Pulmonary artery endothelial cell (primary cell): ENCODE results near the gene TARBP1. TPM values are rescaled to one million over a fixed set of nuclear protein-coding genes. Genes with fewer than 3 reads are reported as not detected.
"Not testable (repeated sequence)": the region's sequence is repeated elsewhere in the genome, so short reads cannot be mapped to it uniquely, and the experiment has no call there.

Experiments used
- DNase-seq: peaks from one replicate; pipeline ENCODE4 v3.0.0-alpha.2; 2011; ENCODE audit warnings: low read depth, low spot score
- total RNA-seq: library from RNA; depleted of rRNA; stranded (reverse); fragments of >200 nt; gene quantifications from 2 replicates; pipeline ENCODE4 v1.2.3, GENCODE V29; 2014

TARBP1 gene
- total RNA-seq, 1 donor from 2014 or later: 25.1 TPM

- no peak for DNase-seq
These were observed 28.1 kb upstream of the TARBP1 start for GRCh38 chr1:234507089-234507488.

GRCh38 chr1:234505769-234506102 is 26.8 kb upstream of the TARBP1 start:
- DNase-seq: no peak

GRCh38 chr1:234504969-234505768 is 26.2 kb upstream of the TARBP1 start:
- no peak for DNase-seq

- DNase-seq: not testable (repeated sequence)
These were observed 25.3 kb upstream of the TARBP1 start for GRCh38 chr1:234504251-234504650.

- no peak for DNase-seq
These were observed 24.4 kb upstream of the TARBP1 start for GRCh38 chr1:234503193-234504050.

- DNase-seq: no peak
These were observed 23.8 kb upstream of the TARBP1 start for GRCh38 chr1:234502785-234503184.

- DNase-seq: no peak
These were observed 21.3 kb upstream of the TARBP1 start for GRCh38 chr1:234500269-234500668.

GRCh38 chr1:234499943-234500245 is 20.9 kb upstream of the TARBP1 start:
- no peak for DNase-seq

- peak; percentile 41 for DNase-seq
These were observed 20.4 kb upstream of the TARBP1 start for GRCh38 chr1:234499119-234499942.

GRCh38 chr1:234498448-234499118 is 19.6 kb upstream of the TARBP1 start:
- DNase-seq: no peak

- DNase-seq: no peak
These were observed 18.6 kb upstream of the TARBP1 start for GRCh38 chr1:234497589-234497988.

- no peak for DNase-seq
These were observed 16.4 kb upstream of the TARBP1 start for GRCh38 chr1:234495231-234495990.

GRCh38 chr1:234494049-234494448 is 15.1 kb upstream of the TARBP1 start:
- DNase-seq: no peak

- DNase-seq: no peak
These were observed 12.0 kb upstream of the TARBP1 start for GRCh38 chr1:234490793-234491479.

GRCh38 chr1:234489698-234490077 is 10.7 kb upstream of the TARBP1 start:
- no peak for DNase-seq

- DNase-seq: no peak
These were observed 10.2 kb upstream of the TARBP1 start for GRCh38 chr1:234489007-234489697.

GRCh38 chr1:234488054-234489006 is 9.4 kb upstream of the TARBP1 start:
- DNase-seq: no peak
